GM18867 (cell line): ENCODE data around the gene FXYD1.

Experiments
- ATAC-seq: cut with Tn5 transposase; IDR thresholded peaks from one replicate; pipeline ENCODE4 v1.9.1; 2021; ENCODE audit warnings: mild to moderate bottlenecking, moderate library complexity; ENCODE audit not compliant: unreplicated experiment

FXYD1 gene

GRCh38 chr19:35184267-35184666 is 45.6 kb downstream of the FXYD1 start:
- ATAC-seq, result no peak

GRCh38 chr19:35184884-35185283 is 46.3 kb downstream of the FXYD1 start:
- ATAC-seq, result no peak
